ENCODE data around the gene SSBP4.
"Not testable (repeated sequence)": the region's sequence is repeated elsewhere in the genome, so short reads cannot be mapped to it uniquely, and the experiment has no call there.

Gene SSBP4

GRCh38 chr19:18396471-18397241, 22.5 kb upstream of the SSBP4 start:
- H3K4me3 ChIP-seq (ENCODE audit: low read length): no peak overlapping the region
- DNase-seq (ENCODE audit: low read depth): no peak
- TF ChIP-seq, protein P1, sequence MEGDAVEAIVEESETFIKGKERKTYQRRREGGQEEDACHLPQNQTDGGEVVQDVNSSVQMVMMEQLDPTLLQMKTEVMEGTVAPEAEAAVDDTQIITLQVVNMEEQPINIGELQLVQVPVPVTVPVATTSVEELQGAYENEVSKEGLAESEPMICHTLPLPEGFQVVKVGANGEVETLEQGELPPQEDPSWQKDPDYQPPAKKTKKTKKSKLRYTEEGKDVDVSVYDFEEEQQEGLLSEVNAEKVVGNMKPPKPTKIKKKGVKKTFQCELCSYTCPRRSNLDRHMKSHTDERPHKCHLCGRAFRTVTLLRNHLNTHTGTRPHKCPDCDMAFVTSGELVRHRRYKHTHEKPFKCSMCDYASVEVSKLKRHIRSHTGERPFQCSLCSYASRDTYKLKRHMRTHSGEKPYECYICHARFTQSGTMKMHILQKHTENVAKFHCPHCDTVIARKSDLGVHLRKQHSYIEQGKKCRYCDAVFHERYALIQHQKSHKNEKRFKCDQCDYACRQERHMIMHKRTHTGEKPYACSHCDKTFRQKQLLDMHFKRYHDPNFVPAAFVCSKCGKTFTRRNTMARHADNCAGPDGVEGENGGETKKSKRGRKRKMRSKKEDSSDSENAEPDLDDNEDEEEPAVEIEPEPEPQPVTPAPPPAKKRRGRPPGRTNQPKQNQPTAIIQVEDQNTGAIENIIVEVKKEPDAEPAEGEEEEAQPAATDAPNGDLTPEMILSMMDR (conservative IDR thresholded peaks at IDR 0.05; ENCODE audit: low read depth, low read length): no peak

GRCh38 chr19:18397242-18398202, 21.7 kb upstream of the SSBP4 start, which contains the start of gene LRRC25:
TSS of gene LRRC25 (minus strand) at chr19:18397622. CDS start at chr19:18396963, 659 bp downstream.
- TF ChIP-seq, protein P1 (conservative IDR thresholded peaks at IDR 0.05; ENCODE audit: low read depth, low read length): no peak
- H3K4me3 ChIP-seq (ENCODE audit: low read length): peak within 1 kb of the TSS; percentile 25
- DNase-seq (ENCODE audit: low read depth): no peak

DNA sequence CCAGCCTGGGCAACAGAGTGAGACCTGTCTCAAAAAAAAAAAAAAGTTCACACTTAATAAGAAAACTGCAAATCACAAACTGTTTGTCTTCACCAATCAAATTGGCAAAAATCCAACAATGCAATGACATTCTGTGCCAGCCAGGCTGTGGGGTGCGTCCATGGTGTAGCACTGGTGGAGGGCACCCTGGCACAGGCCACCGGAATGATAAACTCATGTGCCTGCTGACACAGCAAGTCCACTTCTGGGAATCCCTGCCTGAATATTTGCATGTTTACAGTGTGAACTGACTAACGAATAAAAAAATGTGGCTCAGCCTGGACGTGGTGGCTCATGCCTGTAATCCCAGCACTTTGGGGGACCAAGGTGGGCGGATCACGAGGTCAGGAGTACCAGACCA, 20.2 kb upstream of the SSBP4 start:
- no peak overlapping the region for H3K4me3 ChIP-seq (ENCODE audit: low read length)
- TF ChIP-seq, protein P1 (conservative IDR thresholded peaks at IDR 0.05; ENCODE audit: low read depth, low read length): no peak
- DNase-seq (ENCODE audit: low read depth): no peak

DNA sequence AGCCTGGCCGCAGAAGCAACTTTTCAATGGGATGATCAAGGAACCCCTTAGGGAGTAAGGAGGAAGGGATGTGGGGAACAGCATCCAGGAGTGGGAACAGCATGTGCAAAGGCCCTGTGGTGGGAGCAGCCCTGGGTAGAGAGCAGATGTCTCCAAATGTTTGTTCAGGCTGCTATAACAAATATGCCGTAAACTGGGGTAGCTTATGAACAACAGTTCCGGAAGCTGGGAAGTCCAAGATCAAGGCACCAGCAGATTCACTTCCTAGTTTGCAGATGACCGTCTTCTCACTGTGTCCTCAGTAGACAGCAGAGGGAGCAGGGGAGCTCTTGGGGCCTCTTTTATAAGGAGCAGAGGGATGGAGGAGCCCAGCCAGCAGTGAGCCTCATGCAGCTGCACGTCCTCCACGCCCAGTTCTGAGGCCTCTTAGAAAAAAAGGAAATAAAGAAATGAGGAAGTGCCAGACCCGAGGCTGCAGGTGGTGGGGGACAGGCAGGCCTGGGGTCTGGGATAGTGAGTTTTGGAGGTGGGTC, 17.6 kb upstream of the SSBP4 start:
- TF ChIP-seq, protein P1 (conservative IDR thresholded peaks at IDR 0.05; ENCODE audit: low read depth, low read length): peak; percentile 43
- DNase-seq (ENCODE audit: low read depth): no peak
- no peak overlapping the region for H3K4me3 ChIP-seq (ENCODE audit: low read length)

GRCh38 chr19:18402455-18403248, 16.5 kb upstream of the SSBP4 start:
- H3K4me3 ChIP-seq (ENCODE audit: low read length); DNase-seq (ENCODE audit: low read depth): not testable (repeated sequence)

DNA sequence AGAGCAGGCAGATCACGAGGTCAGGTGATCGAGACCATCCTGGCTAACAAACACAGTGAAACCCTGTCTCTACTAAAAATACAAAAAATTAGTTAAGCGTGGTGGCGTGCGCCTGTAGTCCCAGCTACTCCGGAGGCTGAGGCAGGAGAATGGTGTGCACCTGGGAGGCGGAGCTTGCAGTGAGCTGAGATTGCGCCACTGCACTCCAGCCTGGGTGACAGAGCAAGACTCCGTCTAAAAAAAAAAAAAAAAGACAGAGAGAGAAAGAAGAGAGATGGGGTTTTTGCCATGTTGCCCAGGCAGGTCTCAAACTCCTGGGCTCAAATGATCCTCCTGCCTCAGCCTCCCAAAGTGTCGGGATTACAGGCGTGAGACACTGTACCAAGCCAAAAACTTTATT, 13.4 kb upstream of the SSBP4 start:
- not testable (repeated sequence) for DNase-seq (ENCODE audit: low read depth); H3K4me3 ChIP-seq (ENCODE audit: low read length)

- no peak overlapping the region for H3K4me3 ChIP-seq (ENCODE audit: low read length)
- TF ChIP-seq, protein P1 (conservative IDR thresholded peaks at IDR 0.05; ENCODE audit: low read depth, low read length): no peak
- DNase-seq (ENCODE audit: low read depth): no peak
These were observed 12.4 kb upstream of the SSBP4 start for GRCh38 chr19:18406749-18407148.
